Karpas-422 (cell line): ENCODE data around the gene DISC1. TPM values are rescaled to one million over a fixed set of nuclear protein-coding genes. Genes with fewer than 3 reads are reported as not detected.

Experiments
- DNase-seq: peaks from one replicate; pipeline ENCODE4 v3.0.0-alpha.2; 2015
- H2AFZ ChIP-seq: fragments of 200-600 bp; sonication (generic); 2 replicates; pipeline ENCODE4 v1.6.1; 2014; ENCODE audit warnings: antibody characterized with exemption, low read length, mixed read lengths
- H3K27ac ChIP-seq: fragments of 200-600 bp; sonication (generic); 2 replicates; pipeline ENCODE4 v1.5.1; 2014; ENCODE audit warnings: mild to moderate bottlenecking, low read length, moderate library complexity
- H3K27me3 ChIP-seq: fragments of 200-600 bp; sonication (generic); 2 replicates; pipeline ENCODE4 v1.6.1; 2014; ENCODE audit warnings: low read length, mixed read lengths
- H3K36me3 ChIP-seq: fragments of 200-600 bp; sonication (generic); 2 replicates; pipeline ENCODE4 v1.6.1; 2014; ENCODE audit warnings: low read length, mixed read lengths; ENCODE audit not compliant: insufficient read depth
- H3K4me1 ChIP-seq: fragments of 200-600 bp; sonication (generic); 2 replicates; pipeline ENCODE4 v1.6.1; 2014; ENCODE audit warnings: mild to moderate bottlenecking, low read length, mixed read lengths
- H3K4me2 ChIP-seq: fragments of 200-600 bp; sonication (generic); 2 replicates; pipeline ENCODE4 v1.6.1; 2014; ENCODE audit warnings: low read length, low read depth, mild to moderate bottlenecking; ENCODE audit not compliant: poor library complexity, severe bottlenecking
- H3K4me3 ChIP-seq: fragments of 200-600 bp; sonication (generic); 2 replicates; pipeline ENCODE4 v1.5.1; 2014; ENCODE audit warnings: mild to moderate bottlenecking, antibody characterized with exemption, low read length, mixed read lengths
- H3K79me2 ChIP-seq: fragments of 200-600 bp; sonication (generic); 2 replicates; pipeline ENCODE4 v1.6.1; 2014; ENCODE audit warnings: mild to moderate bottlenecking, low read length, mixed read lengths
- H3K9ac ChIP-seq: fragments of 200-600 bp; sonication (generic); 2 replicates; pipeline ENCODE4 v1.6.0; 2014; ENCODE audit warnings: low read length
- H3K9me2 ChIP-seq: fragments of 200-600 bp; sonication (generic), shearing (Covaris generic); replicated peaks from 2 replicates; pipeline ENCODE4 v1.6.0; 2014; ENCODE audit warnings: mild to moderate bottlenecking, low read length, moderate library complexity; ENCODE audit not compliant: insufficient read depth
- H3K9me3 ChIP-seq: fragments of 300-700, 200-600 bp; sonication (generic); 2 replicates; pipeline ENCODE4 v1.6.1; 2014; ENCODE audit warnings: low read length, mixed read lengths
- H4K20me1 ChIP-seq: fragments of 200-600 bp; sonication (generic); 2 replicates; pipeline ENCODE4 v1.6.1; 2014; ENCODE audit warnings: mild to moderate bottlenecking, antibody characterized with exemption, low read length, low read depth; ENCODE audit not compliant: insufficient read depth
- total RNA-seq: library from RNA; depleted of rRNA; stranded (reverse); fragments of >200 nt; shearing (Covaris generic); gene quantifications from 2 replicates; pipeline ENCODE4 v1.2.3, GENCODE V29; 2014; ENCODE audit warnings: low replicate concordance

DISC1 gene
- total RNA-seq, 1 experiment from 2014 or later: 6.4 TPM

DNA sequence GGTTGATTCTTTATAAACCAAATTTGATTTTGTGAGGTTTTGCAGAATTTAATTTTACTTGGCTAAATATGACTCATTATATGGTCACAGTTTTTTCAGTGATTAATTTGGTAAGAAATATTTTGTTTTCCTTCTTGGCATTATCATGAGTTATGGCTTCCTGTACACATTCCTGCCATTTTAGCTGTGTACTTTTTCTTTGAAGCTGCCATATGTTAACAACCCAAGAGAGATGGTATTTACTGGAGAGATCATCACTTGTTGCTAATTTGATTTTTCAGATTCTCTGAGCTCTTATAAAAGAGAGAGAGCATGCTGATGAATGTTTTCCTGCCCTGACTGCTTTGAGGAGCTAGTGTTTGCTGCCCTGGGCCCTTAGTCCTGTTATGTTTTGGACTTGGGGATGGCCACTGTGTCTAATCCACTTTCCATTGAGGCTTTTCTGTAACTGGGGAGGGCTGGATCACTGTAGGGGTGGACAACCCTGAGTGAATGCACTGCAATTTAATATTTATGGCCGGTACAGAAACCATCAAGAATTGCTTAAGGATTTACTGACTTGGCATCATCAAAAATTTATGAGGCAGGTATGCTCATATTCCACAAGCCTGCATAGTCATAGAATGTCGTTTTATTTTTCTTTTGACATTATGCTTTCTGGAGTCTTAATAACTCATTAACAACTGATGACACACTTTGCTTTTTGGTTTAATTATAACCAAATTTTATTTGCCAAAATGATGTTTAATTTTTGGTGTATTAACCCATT is 200.9 kb downstream of the DISC1 start:
- Histone ChIP-seq H2AFZ (no peak overlapping the region), H3K9ac (no peak overlapping the region), H3K4me3 (no peak overlapping the region), H3K4me2 (no peak overlapping the region), H3K36me3 (no peaks in the 10 kb centered on the region), H3K9me3 (no peaks in the 10 kb centered on the region), H3K9me2 (no peaks in the 10 kb centered on the region), H3K27ac (no peak overlapping the region), H3K79me2 (no peaks in the 10 kb centered on the region), H3K27me3 (no peaks in the 10 kb centered on the region), H4K20me1 (no peaks in the 10 kb centered on the region), H3K4me1 (no peaks in the 10 kb centered on the region)
- DNase-seq: peak; percentile 10

DNA sequence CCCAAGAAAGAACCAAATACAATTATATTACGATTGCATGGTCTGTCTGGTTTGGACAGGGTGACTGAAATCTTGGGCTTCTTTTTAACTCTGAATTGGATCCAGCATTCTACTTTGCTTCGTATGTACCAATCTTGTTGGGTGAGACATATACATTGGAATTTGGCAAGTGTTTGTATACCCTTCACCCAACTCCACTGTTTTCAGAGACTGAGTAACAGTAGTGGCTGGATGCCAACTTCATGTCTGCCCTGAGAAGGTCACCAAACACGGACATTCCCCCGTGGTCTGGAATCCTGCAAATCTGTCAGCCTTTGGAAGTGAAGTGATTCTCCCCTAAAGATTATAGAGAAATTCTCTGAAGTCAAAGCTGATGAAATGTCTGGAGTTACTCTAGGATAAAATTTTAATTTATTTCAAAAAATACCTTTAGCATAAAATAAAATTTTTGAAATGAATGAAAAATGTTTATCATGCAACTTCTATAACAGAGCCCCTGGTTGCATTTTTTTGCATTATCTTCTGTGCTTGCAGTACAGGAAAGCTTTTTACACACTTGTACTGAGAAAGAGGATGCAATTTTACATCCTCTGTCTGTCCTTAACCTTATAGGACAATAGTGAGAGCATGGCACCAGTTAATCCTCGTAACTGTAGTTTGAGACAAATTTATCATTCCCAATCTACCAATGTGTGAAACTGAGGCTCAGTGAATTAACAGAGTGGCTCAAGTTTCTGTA is 201.8 kb downstream of the DISC1 start:
- H3K27me3 ChIP-seq: no peaks in the 10 kb centered on the region
- no peak for DNase-seq
- no peak overlapping the region for H2AFZ ChIP-seq
- H3K9ac ChIP-seq: no peak overlapping the region
- no peak overlapping the region for H3K4me3 ChIP-seq
- H3K27ac ChIP-seq: no peak overlapping the region
- H3K4me1 ChIP-seq: no peaks in the 10 kb centered on the region
- no peaks in the 10 kb centered on the region for H4K20me1 ChIP-seq
- no peak overlapping the region for H3K4me2 ChIP-seq
- H3K9me3 ChIP-seq: no peaks in the 10 kb centered on the region
- H3K9me2 ChIP-seq: no peaks in the 10 kb centered on the region
- no peaks in the 10 kb centered on the region for H3K36me3 ChIP-seq
- no peaks in the 10 kb centered on the region for H3K79me2 ChIP-seq

DNA sequence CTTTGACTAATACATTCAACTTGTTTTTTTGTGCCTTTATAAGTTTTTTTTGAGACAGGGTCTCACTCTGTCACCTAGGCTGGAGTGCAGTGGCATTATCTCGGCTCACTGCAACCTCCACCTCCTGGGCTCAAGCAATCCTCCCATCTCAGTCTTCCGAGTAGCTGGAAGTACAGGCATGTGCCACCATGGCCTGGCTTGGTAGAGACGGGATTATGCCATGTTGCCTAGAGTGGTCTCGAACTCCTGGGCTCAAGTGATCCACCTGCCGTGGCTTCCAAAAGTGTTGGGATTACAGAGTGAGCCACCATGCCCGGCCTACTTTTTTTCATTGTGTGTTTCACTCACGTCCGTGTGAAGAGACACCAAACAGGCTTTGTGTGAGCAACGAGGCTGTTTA is 202.7 kb downstream of the DISC1 start:
- Histone ChIP-seq H3K79me2 (no peaks in the 10 kb centered on the region), H3K9ac (no peak overlapping the region), H3K9me3 (no peaks in the 10 kb centered on the region), H3K36me3 (no peaks in the 10 kb centered on the region), H3K4me2 (no peak overlapping the region), H3K9me2 (no peaks in the 10 kb centered on the region), H3K4me1 (no peaks in the 10 kb centered on the region), H2AFZ (no peak overlapping the region), H3K27me3 (no peaks in the 10 kb centered on the region), H4K20me1 (no peaks in the 10 kb centered on the region), H3K27ac (no peak overlapping the region), H3K4me3 (no peak overlapping the region)
- DNase-seq: peak; percentile 10

- Histone ChIP-seq H3K4me2 (no peak overlapping the region), H3K36me3 (no peaks in the 10 kb centered on the region), H3K27ac (no peak overlapping the region), H3K27me3 (no peaks in the 10 kb centered on the region), H2AFZ (no peak overlapping the region), H3K4me3 (no peak overlapping the region), H3K9me2 (no peaks in the 10 kb centered on the region), H3K9ac (no peak overlapping the region), H3K9me3 (no peaks in the 10 kb centered on the region), H4K20me1 (no peaks in the 10 kb centered on the region), H3K79me2 (no peaks in the 10 kb centered on the region), H3K4me1 (no peaks in the 10 kb centered on the region)
- no peak for DNase-seq
Measured at GRCh38 chr1:231836227-231836893, 209.8 kb downstream of the DISC1 start.

GRCh38 chr1:231838521-231838920 is 211.9 kb downstream of the DISC1 start:
- Histone ChIP-seq H3K4me2 (no peak overlapping the region), H3K79me2 (no peaks in the 10 kb centered on the region), H3K36me3 (no peaks in the 10 kb centered on the region), H3K27ac (no peak overlapping the region), H3K4me1 (no peaks in the 10 kb centered on the region), H3K9me3 (no peaks in the 10 kb centered on the region), H2AFZ (no peak overlapping the region), H3K27me3 (no peaks in the 10 kb centered on the region), H3K4me3 (no peak overlapping the region), H3K9me2 (no peaks in the 10 kb centered on the region), H4K20me1 (no peaks in the 10 kb centered on the region), H3K9ac (no peak overlapping the region)
- no peak for DNase-seq

DNA sequence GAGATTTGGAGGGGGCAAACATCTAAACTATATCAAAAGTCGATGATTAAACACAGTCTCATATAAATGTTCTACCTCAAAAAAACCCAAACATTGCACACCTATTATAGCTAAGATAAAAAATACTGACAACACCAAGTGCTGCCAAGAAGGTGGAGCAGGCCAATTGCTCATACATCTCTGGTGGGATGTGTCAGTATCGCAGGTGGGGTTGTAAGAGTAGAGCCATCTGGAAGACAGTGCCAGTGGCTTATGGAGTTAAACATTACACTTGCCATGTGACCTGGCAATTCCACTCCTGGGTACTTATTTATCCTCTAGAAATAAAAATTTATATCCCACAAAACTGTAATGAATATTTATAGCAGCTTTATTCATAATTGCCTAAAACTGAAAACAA is 213.4 kb downstream of the DISC1 start:
- Histone ChIP-seq H4K20me1 (no peaks in the 10 kb centered on the region), H3K79me2 (no peaks in the 10 kb centered on the region), H3K4me3 (no peak overlapping the region), H2AFZ (no peak overlapping the region), H3K9me2 (no peaks in the 10 kb centered on the region), H3K27me3 (no peaks in the 10 kb centered on the region), H3K9ac (no peak overlapping the region), H3K36me3 (no peaks in the 10 kb centered on the region), H3K9me3 (no peaks in the 10 kb centered on the region), H3K4me1 (no peaks in the 10 kb centered on the region), H3K4me2 (no peak overlapping the region), H3K27ac (no peak overlapping the region)
- no peak for DNase-seq

DNA sequence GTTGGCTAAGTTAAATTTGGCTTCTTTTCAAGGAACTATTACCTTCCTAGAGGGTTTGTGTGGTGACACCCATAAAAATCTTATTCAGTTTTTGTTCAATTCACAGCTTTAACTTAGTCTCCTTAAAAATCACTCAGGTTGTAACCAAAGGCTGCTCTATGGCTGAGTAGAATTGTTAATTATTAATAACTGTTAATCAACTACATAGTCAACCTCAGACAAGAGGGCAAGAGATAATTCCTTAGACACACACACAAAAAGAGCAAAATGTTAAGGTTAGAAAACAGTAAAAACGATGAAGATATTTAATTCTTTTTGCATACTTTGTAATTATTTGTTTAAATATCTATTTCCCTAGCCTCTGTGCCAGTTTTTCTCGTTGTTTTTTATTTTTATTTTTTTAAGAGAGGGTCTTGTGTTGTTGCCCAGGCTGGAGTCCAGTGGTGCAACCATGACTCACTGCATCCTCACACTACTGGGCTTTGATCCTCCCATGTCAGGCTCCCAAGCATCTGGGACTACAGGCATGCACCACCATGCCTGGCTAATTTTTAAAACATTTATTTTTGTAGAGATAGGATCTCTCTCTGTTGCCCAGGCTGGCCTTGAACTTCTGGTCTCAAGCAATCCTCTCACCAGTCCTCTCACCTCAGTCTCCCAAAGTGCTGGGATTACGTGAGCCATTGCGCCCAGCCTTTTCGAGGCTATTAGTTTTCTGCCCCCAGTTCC is 215.2 kb downstream of the DISC1 start:
- no peaks in the 10 kb centered on the region for H3K4me1 ChIP-seq
- no peaks in the 10 kb centered on the region for H3K27me3 ChIP-seq
- no peaks in the 10 kb centered on the region for H3K79me2 ChIP-seq
- DNase-seq: no peak
- H3K27ac ChIP-seq: no peak overlapping the region
- H3K9me3 ChIP-seq: no peaks in the 10 kb centered on the region
- no peak overlapping the region for H3K9ac ChIP-seq
- H3K4me2 ChIP-seq: no peak overlapping the region
- no peaks in the 10 kb centered on the region for H3K9me2 ChIP-seq
- no peaks in the 10 kb centered on the region for H4K20me1 ChIP-seq
- H3K36me3 ChIP-seq: no peaks in the 10 kb centered on the region
- no peak overlapping the region for H2AFZ ChIP-seq
- H3K4me3 ChIP-seq: no peak overlapping the region

DNA sequence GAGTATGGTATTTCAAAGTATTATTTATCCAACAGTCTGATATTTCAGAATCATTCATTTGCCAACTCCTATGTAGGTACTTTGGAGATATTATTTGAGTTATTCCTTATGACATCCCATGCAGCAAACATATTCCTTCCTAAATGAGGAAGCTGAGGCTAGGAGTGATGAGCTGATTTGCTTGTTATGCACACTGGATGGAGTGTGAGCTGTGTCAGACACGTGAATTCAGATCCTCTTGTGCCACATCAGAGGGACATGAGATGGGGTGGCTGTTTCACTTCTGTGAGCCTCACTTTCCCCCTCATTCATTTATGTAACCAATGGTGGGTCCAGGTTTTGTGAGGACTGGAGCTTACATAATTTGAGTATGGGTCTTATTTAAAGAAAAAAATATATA is 215.9 kb downstream of the DISC1 start:
- Histone ChIP-seq H3K9me3 (no peaks in the 10 kb centered on the region), H3K4me2 (no peak overlapping the region)
- DNase-seq: no peak

More for the DNA sequence above, 215.9 kb downstream of the DISC1 start:
- Histone ChIP-seq H3K79me2 (no peaks in the 10 kb centered on the region), H3K27me3 (no peaks in the 10 kb centered on the region), H3K36me3 (no peaks in the 10 kb centered on the region), H3K4me1 (no peaks in the 10 kb centered on the region), H4K20me1 (no peaks in the 10 kb centered on the region), H3K9me2 (no peaks in the 10 kb centered on the region), H3K9ac (no peak overlapping the region), H3K4me3 (no peak overlapping the region), H3K27ac (no peak overlapping the region), H2AFZ (no peak overlapping the region)
